Measurements from ENCODE around the gene MUC6.

DNA sequence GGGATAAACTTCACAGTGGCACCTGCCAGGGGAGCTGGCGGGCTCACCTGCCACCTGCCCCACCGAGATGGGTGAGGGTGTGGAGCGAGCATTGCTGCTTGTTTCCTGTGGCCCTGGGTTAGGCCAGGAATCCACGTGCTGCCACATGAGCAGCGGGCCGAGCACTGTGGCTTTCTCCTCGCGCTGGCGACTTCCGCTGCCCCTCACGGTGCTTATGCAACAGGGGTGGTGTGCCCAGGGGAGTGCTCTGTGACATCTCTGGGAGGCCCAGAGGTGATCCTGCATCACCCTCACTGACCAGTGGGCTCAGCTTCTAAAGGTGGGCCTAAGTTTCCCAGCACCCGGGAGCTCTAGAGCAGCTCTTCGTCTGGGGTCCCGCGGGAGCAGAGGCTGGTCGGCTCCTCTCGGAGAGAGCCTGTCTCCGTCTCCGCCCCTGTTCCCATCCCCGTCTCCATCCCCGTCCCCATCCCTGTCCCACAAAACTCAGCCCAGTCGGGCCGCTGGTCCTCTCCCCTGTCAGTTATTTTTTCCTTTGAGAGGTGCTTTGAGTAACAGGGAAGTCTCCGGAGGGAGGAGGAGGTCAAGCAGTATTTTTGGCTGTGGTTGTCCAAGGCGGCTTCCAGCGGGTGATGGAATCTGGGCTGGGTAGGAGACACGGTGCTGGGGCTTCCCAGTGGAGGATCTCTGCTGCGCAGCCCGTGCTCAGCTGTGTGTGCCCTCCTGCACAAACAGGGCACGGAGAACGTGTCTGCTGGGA is 68.3 kb downstream of the MUC6 start:
- TF ChIP-seq, protein P1, sequence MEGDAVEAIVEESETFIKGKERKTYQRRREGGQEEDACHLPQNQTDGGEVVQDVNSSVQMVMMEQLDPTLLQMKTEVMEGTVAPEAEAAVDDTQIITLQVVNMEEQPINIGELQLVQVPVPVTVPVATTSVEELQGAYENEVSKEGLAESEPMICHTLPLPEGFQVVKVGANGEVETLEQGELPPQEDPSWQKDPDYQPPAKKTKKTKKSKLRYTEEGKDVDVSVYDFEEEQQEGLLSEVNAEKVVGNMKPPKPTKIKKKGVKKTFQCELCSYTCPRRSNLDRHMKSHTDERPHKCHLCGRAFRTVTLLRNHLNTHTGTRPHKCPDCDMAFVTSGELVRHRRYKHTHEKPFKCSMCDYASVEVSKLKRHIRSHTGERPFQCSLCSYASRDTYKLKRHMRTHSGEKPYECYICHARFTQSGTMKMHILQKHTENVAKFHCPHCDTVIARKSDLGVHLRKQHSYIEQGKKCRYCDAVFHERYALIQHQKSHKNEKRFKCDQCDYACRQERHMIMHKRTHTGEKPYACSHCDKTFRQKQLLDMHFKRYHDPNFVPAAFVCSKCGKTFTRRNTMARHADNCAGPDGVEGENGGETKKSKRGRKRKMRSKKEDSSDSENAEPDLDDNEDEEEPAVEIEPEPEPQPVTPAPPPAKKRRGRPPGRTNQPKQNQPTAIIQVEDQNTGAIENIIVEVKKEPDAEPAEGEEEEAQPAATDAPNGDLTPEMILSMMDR (IDR thresholded peaks at IDR 0.05 in 4 of 5, conservative IDR thresholded peaks at IDR 0.05 in 1 of 5) = no peak
- TF ChIP-seq POLR2A (IDR thresholded peaks at IDR 0.05) = no peak
